Activated effector memory CD4-positive, alpha-beta T cell treated with Interleukin-2 at 50 U/mL for 16 hours (primary cell): ENCODE results near the gene TMEM131.
A peak's percentile ranks its signal among the peaks of the same experiment; 100 is the strongest.

ENCODE experiments used
- DNase-seq: peaks from one replicate; pipeline ENCODE4 v3.0.0-alpha.2; 2020

The TMEM131 gene

GRCh38 chr2:97797355-97797754 lies 198.4 kb downstream of the TMEM131 start:
- no peak for DNase-seq

GRCh38 chr2:97796465-97797126 lies 199.2 kb downstream of the TMEM131 start:
- no peak for DNase-seq

- no peak for DNase-seq
Observed at GRCh38 chr2:97792416-97792815, 203.3 kb downstream of the TMEM131 start.

GRCh38 chr2:97788986-97789644 lies 206.6 kb downstream of the TMEM131 start:
- no peak for DNase-seq

GRCh38 chr2:97785818-97786217 lies 209.9 kb downstream of the TMEM131 start:
- no peak for DNase-seq

DNA sequence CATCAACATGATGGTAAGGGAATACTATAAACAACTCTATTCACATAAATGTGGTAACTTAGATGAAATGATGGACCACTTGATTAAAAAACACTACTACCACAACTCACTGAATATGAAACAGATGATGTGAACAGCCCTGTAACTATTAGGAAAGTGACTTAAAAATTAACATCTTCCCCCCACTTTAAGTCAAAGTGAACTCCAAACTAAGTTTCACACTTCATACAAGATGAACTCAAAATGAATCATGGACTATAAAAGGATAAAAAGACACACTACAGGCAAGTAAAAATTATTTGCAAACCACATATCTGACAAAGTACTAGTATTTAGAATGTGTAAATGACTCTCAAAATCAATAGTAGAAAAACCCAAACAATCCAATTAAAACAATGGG lies 210.8 kb downstream of the TMEM131 start:
- no peak for DNase-seq

- DNase-seq, result no peak
Observed at GRCh38 chr2:97781981-97782380, 213.8 kb downstream of the TMEM131 start.

- no peak for DNase-seq
Observed at GRCh38 chr2:97779141-97779540, 216.6 kb downstream of the TMEM131 start.

GRCh38 chr2:97775074-97775473 lies 220.7 kb downstream of the TMEM131 start:
- no peak for DNase-seq

GRCh38 chr2:97774425-97774824 lies 221.3 kb downstream of the TMEM131 start:
- no peak for DNase-seq

- no peak for DNase-seq
Observed at GRCh38 chr2:97770445-97770844, 225.3 kb downstream of the TMEM131 start.

DNA sequence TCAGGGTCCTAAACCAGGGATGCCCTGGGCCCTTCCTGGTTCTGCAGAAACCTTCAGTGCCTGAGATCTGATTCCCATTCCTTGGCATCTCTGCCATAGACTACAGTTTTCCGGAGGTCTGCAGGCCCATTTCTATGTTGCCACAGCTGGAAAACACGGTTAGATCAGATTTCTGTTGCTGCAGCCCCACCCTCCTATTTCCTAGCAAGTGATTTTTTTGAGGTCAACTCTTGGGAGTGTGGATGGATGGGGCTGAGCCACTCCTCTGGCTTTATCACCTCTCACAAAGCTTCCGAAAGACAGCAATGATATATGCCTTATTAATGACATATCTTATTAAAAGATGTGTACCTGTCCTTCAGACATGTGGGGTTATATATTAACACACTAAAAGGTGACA lies 226.0 kb downstream of the TMEM131 start:
- DNase-seq, result no peak

- DNase-seq, result no peak
Observed at GRCh38 chr2:97769308-97769707, 226.4 kb downstream of the TMEM131 start.

DNA sequence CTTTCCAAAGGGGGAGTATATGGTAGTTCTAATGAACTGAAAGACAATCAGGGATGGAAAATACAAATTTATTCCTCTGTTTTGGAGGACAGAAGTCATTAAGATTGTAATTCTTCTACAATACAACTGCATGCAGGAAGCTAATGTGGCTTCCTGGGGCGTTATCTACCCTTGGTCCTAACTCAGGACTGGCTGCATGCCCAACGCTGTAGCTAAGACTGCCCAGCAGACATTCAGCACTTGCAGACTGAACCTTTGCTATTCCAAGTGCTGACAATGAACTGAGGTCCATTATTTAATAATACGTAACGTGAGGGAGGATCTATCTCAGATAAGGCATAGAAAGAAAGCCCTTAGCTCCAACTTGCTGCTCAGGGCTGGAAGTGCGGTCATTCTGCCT lies 229.2 kb downstream of the TMEM131 start:
- DNase-seq, result no peak

DNA sequence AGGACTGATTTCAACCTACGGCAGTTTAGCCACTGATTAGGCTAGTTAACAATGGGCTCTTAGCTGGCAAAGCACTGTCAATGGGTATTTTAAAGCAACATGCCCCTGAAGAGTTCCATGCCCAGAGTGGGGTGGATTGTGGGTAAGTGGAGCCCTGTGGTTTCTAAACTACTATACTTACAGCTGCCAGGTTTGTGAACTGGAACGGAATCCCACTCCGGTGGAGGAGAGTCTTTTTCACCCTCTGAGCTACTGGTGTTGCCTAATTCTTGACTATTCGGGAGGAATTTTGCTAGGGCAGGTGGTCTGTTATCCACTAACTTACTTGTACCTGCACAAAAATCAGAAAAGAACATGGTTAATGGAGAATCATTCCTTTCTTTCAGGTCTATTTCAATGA lies 229.8 kb downstream of the TMEM131 start:
- no peak for DNase-seq

DNA sequence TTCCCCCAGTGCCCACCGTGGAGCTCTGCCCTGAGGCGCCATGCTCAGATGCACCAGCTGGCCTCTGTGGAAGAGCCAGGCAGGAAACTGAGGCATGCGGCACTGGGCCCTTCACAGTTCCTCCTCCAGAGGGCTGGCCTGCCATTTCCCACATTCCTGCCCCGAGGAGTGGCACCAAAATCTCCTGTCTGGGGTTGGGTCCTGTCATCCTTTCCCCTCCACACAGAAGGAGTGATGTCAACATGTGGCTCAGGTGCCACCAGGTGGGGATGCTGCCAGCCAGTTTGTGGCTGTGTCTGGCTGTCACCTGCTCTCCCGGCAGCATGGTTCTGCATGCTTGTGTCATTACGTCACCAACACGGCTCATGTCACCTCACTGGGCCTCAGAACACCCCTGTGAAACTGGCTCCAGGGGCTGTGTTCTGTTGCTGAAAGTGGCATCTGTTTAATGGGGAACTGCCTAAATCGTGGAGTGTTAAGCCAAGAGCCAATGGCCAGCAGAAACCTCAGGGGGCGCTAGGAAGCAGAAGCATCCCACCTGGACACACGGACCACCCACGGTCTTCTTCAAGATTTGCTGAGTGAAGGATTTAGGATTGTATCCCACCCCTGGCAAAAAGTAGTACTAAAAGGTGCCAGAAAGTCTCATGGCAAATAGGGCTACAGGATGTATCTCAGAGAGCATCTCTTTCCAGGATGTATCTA lies 231.0 kb downstream of the TMEM131 start:
- DNase-seq, result no peak

- no peak for DNase-seq
Observed at GRCh38 chr2:97763176-97763845, 232.4 kb downstream of the TMEM131 start.

DNA sequence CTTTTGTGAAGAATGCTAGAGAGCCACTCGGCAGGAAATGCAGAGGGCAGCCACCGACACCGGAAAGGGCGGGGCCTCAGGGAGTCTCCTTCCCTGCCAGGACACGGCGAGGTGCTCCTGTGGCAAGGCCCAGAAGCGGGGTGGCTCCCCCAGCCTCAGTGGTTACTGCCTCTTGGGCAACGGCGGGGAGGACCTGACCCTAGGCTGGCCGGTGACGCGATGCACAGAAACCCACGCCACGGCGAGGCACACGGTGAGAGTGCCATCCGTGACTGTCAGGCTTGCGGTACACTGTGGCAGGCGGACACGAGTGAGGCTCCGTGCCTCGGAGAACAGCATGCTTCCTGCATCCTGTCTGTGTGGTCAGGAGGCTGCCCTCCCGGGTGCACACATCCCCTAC lies 234.6 kb downstream of the TMEM131 start:
- DNase-seq, result peak; percentile 59

DNA sequence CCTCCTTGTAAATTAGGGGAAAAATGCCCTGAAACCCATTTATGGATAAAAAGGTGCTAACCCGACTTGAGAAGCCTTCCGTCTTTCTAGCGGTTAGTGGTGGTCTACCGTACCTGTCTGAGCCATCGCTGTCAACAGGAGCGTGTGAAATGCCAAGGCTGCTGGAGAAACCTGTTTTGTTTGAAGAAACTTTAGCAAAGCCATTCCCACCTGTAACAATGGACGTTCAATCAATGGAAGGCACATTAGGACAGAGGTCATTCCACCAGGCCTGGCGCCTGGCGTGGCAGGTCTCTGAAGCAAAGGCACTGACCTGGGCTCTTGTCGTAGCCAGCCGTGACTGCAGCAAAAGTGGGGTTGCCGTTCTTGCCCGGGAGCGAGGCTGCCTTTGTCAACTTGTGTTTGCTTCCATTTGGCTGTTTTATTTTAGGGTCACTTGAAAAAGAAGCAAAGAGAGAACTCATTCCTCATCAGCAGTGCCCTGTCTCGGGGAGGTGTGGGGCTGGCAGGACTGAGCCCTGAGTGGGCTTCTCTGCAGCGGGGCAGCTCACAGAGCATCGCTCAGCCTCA lies 235.2 kb downstream of the TMEM131 start:
- no peak for DNase-seq

DNA sequence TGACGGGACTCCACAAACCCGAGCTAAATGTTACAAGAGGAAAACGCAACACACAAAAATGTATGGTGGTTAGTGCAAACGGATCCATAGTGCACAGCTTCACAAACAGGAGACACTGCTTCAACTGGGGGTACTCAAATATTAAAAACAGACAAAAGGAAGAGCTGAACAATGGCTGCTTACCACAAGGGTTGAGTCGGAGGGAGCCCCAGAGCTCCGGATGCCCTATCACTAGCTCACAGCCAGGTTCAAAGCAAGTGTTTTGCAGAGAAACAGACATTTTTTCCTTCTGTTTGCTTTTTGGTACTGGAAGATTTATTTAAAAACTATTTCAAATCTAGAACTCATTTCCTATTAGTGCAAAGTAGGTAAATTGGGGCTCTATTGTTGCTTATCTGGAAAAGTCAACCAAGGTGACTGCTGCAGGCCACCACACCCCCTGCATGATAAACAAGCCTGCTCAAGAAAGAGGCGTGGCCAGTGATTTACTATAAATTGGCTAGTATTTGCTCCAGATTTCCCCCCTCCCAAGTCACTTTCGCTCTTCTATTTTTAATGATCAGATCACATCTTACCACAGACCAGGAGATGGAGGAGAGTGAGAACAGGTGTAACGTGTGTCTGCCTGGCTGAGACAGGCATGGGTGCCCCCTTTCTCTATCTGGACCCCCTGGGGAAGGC lies 235.9 kb downstream of the TMEM131 start:
- no peak for DNase-seq

DNA sequence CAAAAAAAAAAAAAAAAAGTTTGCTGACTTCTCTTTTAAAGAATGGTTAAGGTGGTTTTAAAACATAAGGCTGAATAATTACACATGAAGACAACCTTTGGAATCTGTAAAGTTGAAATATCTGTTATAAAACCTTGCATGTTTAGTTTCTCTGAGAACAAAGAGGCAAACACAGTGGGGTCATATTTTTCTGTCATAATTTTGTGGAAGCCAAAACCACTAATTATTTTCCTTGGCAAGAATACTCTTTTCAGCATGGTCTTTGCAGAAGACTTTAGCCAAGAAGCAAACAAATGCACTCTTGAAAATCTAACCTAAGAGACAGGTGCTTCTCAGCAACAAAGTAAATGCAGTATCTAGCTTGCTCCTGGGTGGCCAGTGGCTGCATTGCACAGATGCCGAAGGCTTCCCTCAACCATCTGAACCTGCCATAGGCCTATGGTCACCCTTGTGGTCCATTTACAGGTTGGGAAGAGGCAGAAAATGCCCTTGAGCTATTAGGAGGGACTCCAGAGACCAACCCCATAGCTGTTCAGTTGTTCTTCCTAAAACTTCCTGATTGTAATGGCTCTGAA lies 237.5 kb downstream of the TMEM131 start:
- no peak for DNase-seq

- no peak for DNase-seq
Observed at GRCh38 chr2:97757062-97757461, 238.7 kb downstream of the TMEM131 start.
